Measurements from ENCODE around the gene METTL18.
A peak's percentile ranks its signal among the peaks of the same experiment; 100 is the strongest.

The METTL18 gene

DNA sequence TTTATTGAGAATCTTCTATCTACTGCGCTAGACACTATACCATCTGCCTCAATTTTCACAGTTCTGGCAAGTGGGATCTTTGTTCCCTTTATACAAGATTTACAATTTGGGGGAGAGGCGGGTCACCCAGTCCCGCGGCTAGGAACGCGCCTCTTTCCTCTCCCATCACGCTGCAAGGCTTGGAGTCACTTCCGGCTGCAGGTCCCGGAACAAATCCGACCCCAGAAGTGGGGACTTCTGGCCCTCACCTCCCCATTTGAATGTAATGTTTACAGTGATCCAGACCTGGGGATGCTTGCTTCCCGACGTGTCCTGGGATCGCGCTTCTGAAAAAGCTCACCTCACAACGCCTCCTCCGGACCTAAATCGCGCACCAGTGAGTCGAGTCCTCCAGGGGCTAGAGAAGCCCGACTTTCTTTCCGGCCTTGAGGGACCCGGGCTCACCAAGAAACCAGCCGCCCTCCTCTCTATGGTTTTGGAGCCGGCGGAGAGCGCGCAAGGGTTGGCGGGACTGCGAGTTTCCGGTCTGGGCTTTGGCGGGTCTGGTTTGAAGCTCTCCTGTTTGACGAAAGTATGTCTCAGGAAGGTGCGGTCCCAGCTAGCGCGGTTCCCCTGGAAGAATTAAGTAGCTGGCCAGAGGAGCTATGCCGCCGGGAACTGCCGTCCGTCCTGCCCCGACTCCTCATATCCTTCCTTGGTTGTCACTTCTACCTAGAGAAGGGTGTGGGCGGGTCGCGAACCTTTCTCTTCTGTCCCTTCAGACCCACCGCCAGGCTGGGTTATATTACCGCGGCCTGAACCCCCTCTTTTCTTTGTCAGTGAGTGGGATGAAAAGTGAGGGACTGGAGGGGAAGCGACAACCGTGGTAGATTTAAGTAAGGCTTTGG lies at the start of gene METTL18:
Gene METTL18, minus strand, starts transcription at position 378 of the 887 bp plus-strand sequence. CDS start 1,212 bp downstream, outside the sequence.
- H3K27me3 ChIP-seq (ENCODE audit: control insufficient read depth in 1 of 2, insufficient read depth in 2 of 2, low read length in 2 of 2): no peaks in the 10 kb centered on the region
- H3K9ac ChIP-seq (ENCODE audit: low read length): peak within 1 kb of the TSS; percentile 55
- H3K4me1 ChIP-seq (ENCODE audit: insufficient read depth, low read length): peaks cover 8% of the 10 kb centered on the region
- H3K9me3 ChIP-seq (ENCODE audit: low read length): no peaks in the 10 kb centered on the region
- no peaks in the 10 kb centered on the region for H3K36me3 ChIP-seq (ENCODE audit: insufficient read depth, low read length)
- peak within 1 kb of the TSS; percentile 88 for H3K27ac ChIP-seq (ENCODE audit: low read depth, low read length)
- peak within 1 kb of the TSS; percentile 85 to 93 for H3K4me3 ChIP-seq (ENCODE audit: low read depth in 1 of 2, low read length in 2 of 2)

DNA sequence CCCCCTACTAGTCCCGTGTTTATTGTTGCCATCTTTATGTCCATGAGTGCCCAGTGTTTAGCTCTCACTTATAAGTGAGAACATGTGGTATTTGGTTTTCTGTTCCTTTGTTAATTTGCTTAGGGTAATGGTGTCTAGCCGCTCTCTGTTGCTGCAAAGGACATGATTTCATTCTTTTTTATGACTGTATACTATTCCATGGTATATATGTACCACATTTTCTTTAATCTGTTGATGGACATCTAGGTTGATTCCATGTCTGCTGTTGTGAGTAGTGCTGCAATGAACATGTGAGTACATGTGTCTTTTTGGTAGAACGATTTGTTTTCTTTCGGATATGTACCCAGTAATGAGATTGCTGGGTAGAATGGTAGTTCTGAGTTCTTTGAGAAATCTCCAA lies 44.2 kb upstream of the METTL18 start:
- H3K9me3 ChIP-seq (ENCODE audit: low read length): no peaks in the 10 kb centered on the region
- H3K27me3 ChIP-seq (ENCODE audit: control insufficient read depth in 1 of 2, insufficient read depth in 2 of 2, low read length in 2 of 2): no peaks in the 10 kb centered on the region
- no peak overlapping the region for H3K9ac ChIP-seq (ENCODE audit: low read length)
- peaks cover 4% of the 10 kb centered on the region for H3K36me3 ChIP-seq (ENCODE audit: insufficient read depth, low read length)
- no peak overlapping the region for H3K4me3 ChIP-seq (ENCODE audit: low read depth in 1 of 2, low read length in 2 of 2)
- H3K27ac ChIP-seq (ENCODE audit: low read depth, low read length): no peak overlapping the region
- no peaks in the 10 kb centered on the region for H3K4me1 ChIP-seq (ENCODE audit: insufficient read depth, low read length)

DNA sequence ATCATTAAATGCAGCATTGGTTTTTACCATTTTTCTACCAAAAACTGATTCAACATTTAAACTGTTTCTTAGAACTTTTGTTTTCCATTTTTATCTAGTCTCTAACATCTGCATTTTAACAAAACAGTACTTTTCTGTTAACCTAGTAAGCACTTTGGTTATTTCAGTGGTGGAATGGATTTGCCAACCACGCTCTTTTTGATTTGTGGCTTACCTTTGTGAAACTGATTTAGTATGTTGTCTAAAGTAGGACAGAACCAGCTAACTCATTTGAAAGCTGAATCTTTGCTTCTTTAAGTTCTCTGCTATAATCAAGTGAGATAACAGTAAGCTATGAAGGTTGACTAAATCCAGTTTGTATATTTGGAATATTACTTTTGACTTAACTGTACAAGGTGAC lies 41.5 kb upstream of the METTL18 start:
- Histone ChIP-seq H3K36me3 (ENCODE audit: insufficient read depth, low read length) (peaks cover 10% of the 10 kb centered on the region), H3K9me3 (ENCODE audit: low read length) (no peaks in the 10 kb centered on the region), H3K4me3 (ENCODE audit: low read depth in 1 of 2, low read length in 2 of 2) (no peak overlapping the region), H3K27ac (ENCODE audit: low read depth, low read length) (no peak overlapping the region), H3K4me1 (ENCODE audit: insufficient read depth, low read length) (no peaks in the 10 kb centered on the region), H3K27me3 (ENCODE audit: control insufficient read depth in 1 of 2, insufficient read depth in 2 of 2, low read length in 2 of 2) (no peaks in the 10 kb centered on the region), H3K9ac (ENCODE audit: low read length) (no peak overlapping the region)

DNA sequence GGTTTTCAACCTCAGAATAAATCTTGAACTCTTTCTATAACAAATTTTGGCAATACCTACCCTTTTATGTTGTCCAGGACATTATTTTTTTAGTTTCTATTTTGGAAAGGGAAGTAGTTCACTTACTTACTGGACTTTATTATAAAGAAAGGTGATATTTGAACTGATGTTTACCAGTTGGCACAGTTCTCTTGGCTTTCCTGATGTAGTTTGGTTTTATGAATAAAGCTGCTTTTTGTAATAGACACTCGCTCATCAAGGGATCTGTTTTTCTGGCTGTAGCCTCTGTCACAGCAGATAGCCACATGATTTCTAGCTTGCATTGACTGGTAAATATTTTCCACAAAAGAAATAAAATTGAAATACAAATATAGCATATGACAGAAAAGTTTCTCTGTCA lies 40.9 kb upstream of the METTL18 start:
- Histone ChIP-seq H3K4me3 (ENCODE audit: low read depth in 1 of 2, low read length in 2 of 2) (no peak overlapping the region), H3K27me3 (ENCODE audit: control insufficient read depth in 1 of 2, insufficient read depth in 2 of 2, low read length in 2 of 2) (no peaks in the 10 kb centered on the region), H3K4me1 (ENCODE audit: insufficient read depth, low read length) (no peaks in the 10 kb centered on the region), H3K9ac (ENCODE audit: low read length) (no peak overlapping the region), H3K27ac (ENCODE audit: low read depth, low read length) (no peak overlapping the region), H3K36me3 (ENCODE audit: insufficient read depth, low read length) (peaks cover 11% of the 10 kb centered on the region), H3K9me3 (ENCODE audit: low read length) (no peaks in the 10 kb centered on the region)

DNA sequence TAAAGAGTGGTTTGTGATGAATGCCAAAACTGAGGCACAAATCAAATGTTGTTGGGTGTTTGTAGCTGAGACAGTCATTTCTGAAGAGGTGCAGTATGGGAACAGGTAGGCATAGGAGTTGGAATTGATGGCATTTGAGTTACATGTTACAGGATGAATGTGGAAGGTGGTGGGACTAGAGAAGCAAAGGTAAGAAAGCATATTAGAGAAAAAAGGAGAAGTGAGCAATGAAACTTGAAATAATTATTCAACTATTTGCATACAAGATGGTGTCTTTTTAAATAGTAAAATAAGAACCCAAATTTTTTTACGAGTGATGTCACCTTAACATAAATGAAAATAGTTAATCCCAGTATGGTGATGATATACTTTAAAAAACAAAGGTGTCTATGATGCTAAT lies 40.2 kb upstream of the METTL18 start:
- Histone ChIP-seq H3K9ac (ENCODE audit: low read length) (no peak overlapping the region), H3K4me3 (ENCODE audit: low read depth in 1 of 2, low read length in 2 of 2) (no peak overlapping the region), H3K4me1 (ENCODE audit: insufficient read depth, low read length) (no peaks in the 10 kb centered on the region), H3K9me3 (ENCODE audit: low read length) (no peaks in the 10 kb centered on the region), H3K27ac (ENCODE audit: low read depth, low read length) (no peak overlapping the region), H3K27me3 (ENCODE audit: control insufficient read depth in 1 of 2, insufficient read depth in 2 of 2, low read length in 2 of 2) (no peaks in the 10 kb centered on the region), H3K36me3 (ENCODE audit: insufficient read depth, low read length) (peaks cover 16% of the 10 kb centered on the region)

DNA sequence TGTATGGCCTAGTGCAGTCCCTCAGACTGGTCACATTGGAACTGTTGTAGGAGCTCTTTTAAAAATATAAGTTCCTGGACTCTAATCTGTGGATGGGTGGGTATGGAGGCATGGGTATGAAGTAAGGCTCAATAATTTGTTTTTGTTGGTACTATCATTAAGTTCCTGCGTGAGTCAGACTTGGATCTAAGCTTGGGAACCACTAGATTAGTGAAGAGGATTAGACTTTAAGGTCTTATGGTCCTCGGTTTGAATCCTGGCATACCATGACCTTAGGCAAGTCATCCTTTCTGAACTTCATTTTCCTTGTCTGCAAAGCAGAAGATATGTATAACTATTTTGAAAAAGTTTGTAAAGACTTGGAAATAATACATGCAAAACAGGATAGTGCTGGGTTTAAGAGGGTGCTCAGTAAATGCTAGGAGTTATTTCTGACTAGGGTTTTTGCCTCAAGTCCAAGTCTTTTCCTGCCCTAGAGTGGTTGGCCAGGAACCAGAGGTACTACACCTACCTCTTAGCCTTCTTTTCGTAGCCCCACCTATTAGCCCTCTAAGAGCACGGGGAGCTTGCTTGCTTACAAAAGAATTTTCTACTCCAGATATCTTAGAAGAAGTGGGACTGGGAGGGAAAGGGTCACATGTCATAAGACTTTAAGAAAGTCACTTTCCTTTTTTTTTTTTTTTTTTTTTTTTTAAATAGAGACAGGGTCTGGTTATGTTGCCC lies 38.6 kb upstream of the METTL18 start:
- no peaks in the 10 kb centered on the region for H3K9me3 ChIP-seq (ENCODE audit: low read length)
- H3K27me3 ChIP-seq (ENCODE audit: control insufficient read depth in 1 of 2, insufficient read depth in 2 of 2, low read length in 2 of 2): no peaks in the 10 kb centered on the region
- peaks cover 16% of the 10 kb centered on the region for H3K36me3 ChIP-seq (ENCODE audit: insufficient read depth, low read length)
- H3K4me1 ChIP-seq (ENCODE audit: insufficient read depth, low read length): no peaks in the 10 kb centered on the region
- H3K9ac ChIP-seq (ENCODE audit: low read length): no peak overlapping the region
- H3K27ac ChIP-seq (ENCODE audit: low read depth, low read length): no peak overlapping the region
- H3K4me3 ChIP-seq (ENCODE audit: low read depth in 1 of 2, low read length in 2 of 2): no peak overlapping the region

DNA sequence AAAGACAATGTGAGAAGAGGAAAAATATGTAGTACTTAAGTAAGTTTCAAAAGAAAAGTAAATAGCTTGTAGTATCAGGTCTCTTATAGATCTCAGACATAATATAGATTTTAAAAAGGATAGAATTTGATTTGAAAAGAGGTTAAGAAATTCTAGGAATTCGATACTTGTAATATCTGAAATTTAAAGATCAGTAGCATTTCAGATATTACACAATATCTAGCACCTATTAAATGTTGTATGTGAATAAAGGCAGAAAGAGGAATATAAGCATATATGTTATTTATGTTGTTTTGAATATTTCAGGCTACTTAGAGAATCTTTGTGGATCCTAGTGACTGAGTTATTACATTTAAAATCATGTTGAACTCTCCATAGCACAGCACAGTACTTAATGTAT lies 35.0 kb upstream of the METTL18 start:
- Histone ChIP-seq H3K4me1 (ENCODE audit: insufficient read depth, low read length) (no peaks in the 10 kb centered on the region), H3K9ac (ENCODE audit: low read length) (no peak overlapping the region), H3K27me3 (ENCODE audit: control insufficient read depth in 1 of 2, insufficient read depth in 2 of 2, low read length in 2 of 2) (no peaks in the 10 kb centered on the region), H3K36me3 (ENCODE audit: insufficient read depth, low read length) (peaks cover 20% of the 10 kb centered on the region), H3K9me3 (ENCODE audit: low read length) (no peaks in the 10 kb centered on the region), H3K4me3 (ENCODE audit: low read depth in 1 of 2, low read length in 2 of 2) (no peak overlapping the region), H3K27ac (ENCODE audit: low read depth, low read length) (no peak overlapping the region)

DNA sequence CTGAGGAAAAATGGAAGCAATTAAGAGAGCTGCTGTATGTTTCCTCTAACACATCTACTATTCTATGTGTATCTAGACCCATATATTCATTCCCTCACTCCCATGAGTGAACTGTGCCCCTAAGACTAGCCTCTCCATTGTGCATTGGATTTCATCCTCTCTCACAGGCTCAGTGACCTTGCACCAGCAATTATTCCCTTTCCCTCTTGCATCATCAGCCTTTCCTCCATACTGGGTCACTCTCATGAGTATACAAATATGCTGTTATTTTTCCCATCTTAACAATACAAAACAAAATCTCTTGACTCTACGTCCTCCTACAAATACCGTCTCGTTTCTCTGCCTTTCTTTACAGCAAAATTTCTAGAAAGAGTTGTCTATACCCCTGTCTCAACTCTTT lies 29.4 kb upstream of the METTL18 start:
- no peaks in the 10 kb centered on the region for H3K4me1 ChIP-seq (ENCODE audit: insufficient read depth, low read length)
- no peak overlapping the region for H3K9ac ChIP-seq (ENCODE audit: low read length)
- H3K27me3 ChIP-seq (ENCODE audit: control insufficient read depth in 1 of 2, insufficient read depth in 2 of 2, low read length in 2 of 2): no peaks in the 10 kb centered on the region
- no peak overlapping the region for H3K4me3 ChIP-seq (ENCODE audit: low read depth in 1 of 2, low read length in 2 of 2)
- H3K36me3 ChIP-seq (ENCODE audit: insufficient read depth, low read length): peaks cover 4% of the 10 kb centered on the region
- H3K27ac ChIP-seq (ENCODE audit: low read depth, low read length): no peak overlapping the region
- no peaks in the 10 kb centered on the region for H3K9me3 ChIP-seq (ENCODE audit: low read length)

DNA sequence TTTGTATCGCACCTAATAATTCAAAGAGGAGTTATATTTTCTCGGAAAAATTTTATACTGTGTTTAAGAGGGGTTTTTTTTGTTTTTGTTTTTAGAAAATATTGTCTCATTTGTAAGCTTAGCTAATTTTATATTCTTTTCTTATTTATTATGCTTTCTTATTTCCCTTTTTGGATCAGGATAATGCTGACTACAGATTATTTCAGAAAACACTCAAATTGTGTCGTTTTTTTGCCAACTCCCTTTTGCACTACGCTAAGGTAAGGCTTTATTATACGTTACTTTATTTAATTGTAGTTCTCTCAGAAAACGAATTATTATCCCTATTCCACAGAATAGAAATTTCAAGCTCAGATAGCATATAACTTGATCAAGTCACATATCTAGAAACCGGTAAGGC lies 26.8 kb upstream of the METTL18 start:
- no peak overlapping the region for H3K4me3 ChIP-seq (ENCODE audit: low read depth in 1 of 2, low read length in 2 of 2)
- no peak overlapping the region for H3K9ac ChIP-seq (ENCODE audit: low read length)
- no peaks in the 10 kb centered on the region for H3K27me3 ChIP-seq (ENCODE audit: control insufficient read depth in 1 of 2, insufficient read depth in 2 of 2, low read length in 2 of 2)
- H3K9me3 ChIP-seq (ENCODE audit: low read length): no peaks in the 10 kb centered on the region
- H3K27ac ChIP-seq (ENCODE audit: low read depth, low read length): no peak overlapping the region
- no peaks in the 10 kb centered on the region for H3K36me3 ChIP-seq (ENCODE audit: insufficient read depth, low read length)
- H3K4me1 ChIP-seq (ENCODE audit: insufficient read depth, low read length): no peaks in the 10 kb centered on the region

DNA sequence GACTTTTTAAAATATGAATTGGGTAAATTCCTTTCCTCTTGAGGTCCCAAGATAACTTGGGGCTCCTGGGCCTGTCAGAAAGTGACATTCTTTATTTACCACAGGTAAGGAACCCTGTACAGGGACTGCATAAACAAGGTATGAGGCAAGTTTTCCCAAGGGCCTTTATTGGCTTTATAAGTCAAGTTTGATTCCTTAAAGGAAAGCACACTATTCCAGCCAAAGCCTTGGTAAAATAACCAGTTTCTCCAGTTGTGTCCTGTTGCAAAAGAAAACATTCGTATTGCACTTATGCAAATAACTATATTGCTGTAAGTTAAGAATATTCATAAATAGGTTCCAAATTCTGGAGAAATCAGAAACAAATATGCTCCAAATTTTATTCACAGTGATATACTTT lies 21.9 kb upstream of the METTL18 start:
- Histone ChIP-seq H3K9ac (ENCODE audit: low read length) (no peak overlapping the region), H3K27ac (ENCODE audit: low read depth, low read length) (no peak overlapping the region), H3K36me3 (ENCODE audit: insufficient read depth, low read length) (peaks cover 4% of the 10 kb centered on the region), H3K4me3 (ENCODE audit: low read depth in 1 of 2, low read length in 2 of 2) (no peak overlapping the region), H3K27me3 (ENCODE audit: control insufficient read depth in 1 of 2, insufficient read depth in 2 of 2, low read length in 2 of 2) (no peaks in the 10 kb centered on the region), H3K9me3 (ENCODE audit: low read length) (no peaks in the 10 kb centered on the region), H3K4me1 (ENCODE audit: insufficient read depth, low read length) (no peaks in the 10 kb centered on the region)

DNA sequence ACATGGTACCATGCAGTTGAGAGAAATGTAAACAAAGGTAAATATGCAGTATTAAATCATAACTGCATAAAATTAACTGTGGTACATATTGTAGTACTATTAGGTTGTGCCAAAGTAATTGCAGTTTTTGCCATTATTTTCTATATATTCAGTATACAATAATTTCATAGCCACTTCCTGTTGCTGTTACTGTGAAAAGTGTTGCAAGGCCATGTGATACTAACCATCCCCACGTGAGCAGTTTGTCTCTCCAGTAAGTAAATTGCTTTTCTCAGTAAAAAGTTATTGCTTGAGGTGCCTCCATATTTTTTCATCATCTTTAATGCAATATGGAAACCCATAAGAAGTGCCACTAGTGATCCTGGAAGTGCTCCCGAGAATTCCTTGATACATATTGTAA lies 19.6 kb upstream of the METTL18 start:
- Histone ChIP-seq H3K4me1 (ENCODE audit: insufficient read depth, low read length) (no peaks in the 10 kb centered on the region), H3K27me3 (ENCODE audit: control insufficient read depth in 1 of 2, insufficient read depth in 2 of 2, low read length in 2 of 2) (no peaks in the 10 kb centered on the region), H3K9ac (ENCODE audit: low read length) (no peak overlapping the region), H3K9me3 (ENCODE audit: low read length) (no peaks in the 10 kb centered on the region), H3K27ac (ENCODE audit: low read depth, low read length) (no peak overlapping the region), H3K4me3 (ENCODE audit: low read depth in 1 of 2, low read length in 2 of 2) (no peak overlapping the region), H3K36me3 (ENCODE audit: insufficient read depth, low read length) (peaks cover 4% of the 10 kb centered on the region)
